HG02588 (cell line): ENCODE data around the gene MYO15A.
A peak's percentile ranks its signal among the peaks of the same experiment; 100 is the strongest.

ENCODE experiments used
- ATAC-seq: cut with Tn5 transposase; IDR thresholded peaks from one replicate; pipeline ENCODE4 v1.9.1; 2021; ENCODE audit warnings: mild to moderate bottlenecking, moderate library complexity; ENCODE audit not compliant: unreplicated experiment

The MYO15A gene

GRCh38 chr17:18182110-18182977, 73.8 kb downstream of the MYO15A start:
- no peak for ATAC-seq

DNA sequence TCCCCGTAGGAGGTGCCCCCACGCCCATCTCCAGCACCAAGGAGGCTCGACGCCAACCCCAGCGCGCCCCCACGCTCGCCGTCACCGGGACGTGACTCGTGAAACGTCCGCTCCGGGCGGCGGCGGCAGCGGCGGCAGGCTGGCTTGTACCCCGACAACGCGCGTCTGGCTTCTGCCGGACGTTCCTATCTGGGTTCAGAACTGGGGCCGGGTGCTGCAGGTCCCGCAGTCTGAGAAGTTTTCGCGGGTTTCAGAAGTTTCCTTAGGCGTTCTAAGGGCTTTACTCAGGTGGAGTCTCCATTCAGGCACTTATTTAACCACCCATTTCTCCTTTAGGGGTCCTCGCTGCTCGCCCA, 74.4 kb downstream of the MYO15A start:
- ATAC-seq: peak; percentile 38

DNA sequence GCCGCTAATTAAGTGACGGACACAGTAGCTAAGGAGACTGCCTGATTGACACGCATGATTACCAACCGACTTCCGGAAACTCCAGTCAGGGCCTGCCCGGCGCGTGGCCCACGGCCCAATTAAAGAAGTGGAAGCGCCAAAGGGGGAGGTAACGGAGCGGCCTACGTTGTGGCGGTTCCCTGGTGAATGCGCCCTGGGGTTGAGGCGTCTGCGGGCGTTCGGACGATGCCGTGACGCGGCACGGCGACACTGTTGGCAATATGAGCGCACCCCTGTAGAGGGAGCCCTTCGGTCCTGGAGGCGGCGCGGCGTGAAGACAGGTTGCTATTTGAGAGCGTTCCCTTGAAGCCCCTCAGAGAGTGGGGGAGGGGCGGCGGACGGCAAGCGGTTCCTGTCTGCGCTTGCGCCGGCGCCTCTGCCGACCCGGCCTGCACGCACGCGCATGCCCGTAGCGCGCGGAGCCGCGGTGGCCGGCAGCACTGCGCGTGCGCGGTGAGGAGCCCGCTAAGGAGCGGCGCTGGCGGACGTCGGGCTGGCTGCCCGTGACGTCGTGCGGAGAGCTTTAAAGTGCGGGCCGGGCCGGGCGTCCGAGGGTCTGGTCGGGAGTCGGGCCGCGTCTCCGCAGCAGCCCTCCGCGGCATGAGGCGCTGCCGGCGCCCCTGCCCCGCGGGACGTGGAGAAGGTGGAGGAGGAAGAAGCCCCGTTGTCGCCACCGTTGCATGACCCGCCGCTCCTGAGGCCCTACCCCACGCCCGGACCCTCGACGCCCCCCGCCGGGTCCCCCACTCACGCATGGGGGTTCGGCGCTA, 75.0 kb downstream of the MYO15A start, which contains the start of gene ALKBH5:
TSS of gene ALKBH5 (plus strand) at position 495 of the 809 bp plus-strand sequence. CDS start 416 bp downstream, outside the sequence.
- ATAC-seq: peak; percentile 74

DNA sequence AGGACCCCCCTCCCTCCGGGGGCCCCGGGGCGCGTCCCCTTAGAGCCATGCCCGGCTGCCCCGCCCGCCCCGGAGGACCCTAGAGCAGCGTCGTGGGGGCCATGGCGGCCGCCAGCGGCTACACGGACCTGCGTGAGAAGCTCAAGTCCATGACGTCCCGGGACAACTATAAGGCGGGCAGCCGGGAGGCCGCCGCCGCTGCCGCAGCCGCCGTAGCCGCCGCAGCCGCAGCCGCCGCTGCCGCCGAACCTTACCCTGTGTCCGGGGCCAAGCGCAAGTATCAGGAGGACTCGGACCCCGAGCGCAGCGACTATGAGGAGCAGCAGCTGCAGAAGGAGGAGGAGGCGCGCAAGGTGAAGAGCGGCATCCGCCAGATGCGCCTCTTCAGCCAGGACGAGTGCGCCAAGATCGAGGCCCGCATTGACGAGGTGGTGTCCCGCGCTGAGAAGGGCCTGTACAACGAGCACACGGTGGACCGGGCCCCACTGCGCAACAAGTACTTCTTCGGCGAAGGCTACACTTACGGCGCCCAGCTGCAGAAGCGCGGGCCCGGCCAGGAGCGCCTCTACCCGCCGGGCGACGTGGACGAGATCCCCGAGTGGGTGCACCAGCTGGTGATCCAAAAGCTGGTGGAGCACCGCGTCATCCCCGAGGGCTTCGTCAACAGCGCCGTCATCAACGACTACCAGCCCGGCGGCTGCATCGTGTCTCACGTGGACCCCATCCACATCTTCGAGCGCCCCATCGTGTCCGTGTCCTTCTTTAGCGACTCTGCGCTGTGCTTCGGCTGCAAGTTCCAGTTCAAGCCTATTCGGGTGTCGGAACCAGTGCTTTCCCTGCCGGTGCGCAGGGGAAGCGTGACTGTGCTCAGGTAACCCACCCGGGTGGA, 75.8 kb downstream of the MYO15A start:
- ATAC-seq: peak; percentile 14

DNA sequence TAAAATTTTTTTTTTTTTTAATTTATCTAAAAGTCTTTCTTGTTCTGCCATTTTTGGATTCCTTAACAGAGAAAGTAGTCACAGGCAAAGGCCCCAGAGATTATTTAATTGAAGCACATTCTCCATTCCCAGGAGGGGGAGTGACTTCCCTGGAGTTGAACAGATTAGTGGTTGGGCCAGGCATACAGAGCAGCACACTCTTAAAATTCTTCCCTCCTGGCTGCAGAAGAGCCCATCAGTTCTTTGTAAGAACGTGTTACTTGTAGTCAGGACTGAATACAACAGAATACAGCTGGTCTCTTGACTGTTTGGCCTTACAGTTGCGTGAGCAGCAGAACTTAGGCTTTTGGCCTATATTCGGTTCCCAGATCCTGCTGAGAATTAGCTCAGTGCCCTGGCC, 76.8 kb downstream of the MYO15A start:
- no peak for ATAC-seq

DNA sequence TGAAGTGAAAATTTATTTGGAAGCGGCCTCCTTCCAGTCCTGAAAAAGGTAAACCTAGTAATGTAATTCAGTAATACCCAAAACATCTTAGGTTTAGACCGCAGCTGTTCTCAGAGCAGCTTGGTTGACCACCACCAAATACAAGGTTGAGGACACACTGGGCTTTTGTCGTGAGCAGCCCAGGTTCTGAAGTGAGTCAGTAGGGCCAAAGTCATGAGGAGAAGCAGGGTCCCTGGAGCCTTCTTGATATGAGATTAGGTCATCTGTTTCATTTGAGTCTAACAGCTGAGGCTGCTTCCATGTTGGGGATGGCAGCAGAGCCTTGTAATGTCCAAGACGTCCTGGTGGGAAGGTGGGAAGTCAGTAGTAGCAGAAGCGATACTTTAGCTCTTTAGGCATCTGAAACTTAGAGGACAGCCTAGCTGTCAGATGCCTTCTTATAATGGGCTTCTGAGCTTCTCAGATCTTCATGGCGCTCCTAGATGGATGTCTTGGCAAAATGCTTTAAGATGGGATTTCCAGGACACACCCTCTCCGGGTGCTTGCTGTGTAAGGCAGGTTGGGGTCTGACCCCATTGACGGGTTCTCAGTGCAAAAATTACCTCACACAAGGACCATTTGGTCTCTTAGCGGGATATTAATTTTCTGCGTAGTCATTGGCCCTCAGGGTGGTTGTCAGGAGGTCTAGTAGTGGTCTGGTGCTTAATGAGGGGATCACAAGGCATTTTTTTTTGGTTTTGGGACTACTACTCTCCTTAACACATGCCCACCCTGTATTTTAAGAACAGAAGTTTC, 77.5 kb downstream of the MYO15A start:
- no peak for ATAC-seq

GRCh38 chr17:18186627-18186982, 78.0 kb downstream of the MYO15A start:
- no peak for ATAC-seq

DNA sequence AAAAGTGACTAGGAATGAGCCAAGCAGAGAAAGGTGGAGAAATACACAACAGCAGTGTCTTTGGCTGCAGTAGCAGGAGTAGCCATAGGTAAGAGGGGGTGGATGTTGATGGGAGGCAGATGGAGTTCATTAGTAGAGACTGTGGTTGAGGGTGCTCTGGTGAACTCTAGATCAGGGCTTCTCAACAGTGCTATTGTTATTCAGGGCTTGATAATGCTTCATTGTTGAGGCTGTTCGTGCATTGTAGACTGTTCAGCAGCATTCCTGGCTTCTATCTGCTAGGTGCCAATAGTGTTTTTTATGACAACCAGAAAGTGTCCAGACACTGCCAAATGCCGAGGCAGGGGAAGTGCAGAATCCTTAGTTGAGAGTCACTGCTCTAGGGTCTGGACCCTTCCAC, 78.7 kb downstream of the MYO15A start:
- no peak for ATAC-seq

DNA sequence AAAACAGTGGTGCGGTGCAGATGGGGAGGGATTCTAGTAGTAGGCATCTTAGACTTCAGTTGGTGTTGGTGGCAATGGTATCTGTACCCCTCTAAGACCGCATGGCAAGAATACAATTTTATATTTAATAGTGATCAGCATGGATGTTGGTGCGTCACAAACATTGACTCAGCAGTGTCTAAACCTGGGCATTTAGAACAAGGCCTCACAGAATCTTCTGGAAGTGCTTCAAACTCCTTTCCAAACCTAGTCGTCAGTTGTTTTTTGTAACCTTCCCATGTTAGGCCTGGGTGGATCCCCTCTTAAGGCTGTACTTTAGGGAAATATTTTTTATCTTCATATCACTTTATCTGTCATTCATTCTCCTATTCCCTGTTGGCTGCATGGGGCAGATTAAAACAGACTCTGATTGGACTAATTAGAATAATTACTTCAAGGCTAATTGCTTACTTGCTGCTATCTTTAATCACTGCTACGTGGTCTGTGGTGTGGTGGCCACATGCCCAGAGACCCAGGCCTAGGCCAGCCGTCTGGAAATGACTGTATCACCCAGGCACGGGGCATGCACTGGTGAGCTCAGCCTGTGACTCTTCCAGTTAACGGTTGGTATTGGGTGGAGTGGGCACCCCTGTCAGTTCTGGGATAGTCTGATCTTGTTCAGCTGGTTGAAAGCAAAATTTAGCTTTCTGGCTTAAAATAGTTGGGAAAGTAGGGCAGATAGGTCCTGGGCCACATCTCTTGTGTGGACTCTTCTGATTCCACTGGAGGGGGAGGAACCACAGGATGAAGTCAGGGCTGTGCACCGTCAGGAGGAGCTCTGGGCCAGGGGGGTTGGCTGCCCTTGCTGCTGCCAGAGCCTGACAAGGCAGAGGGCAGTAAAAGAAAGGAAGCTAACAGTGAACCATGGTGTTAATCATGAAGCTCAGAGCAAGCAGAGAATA, 79.5 kb downstream of the MYO15A start:
- ATAC-seq: no peak

- ATAC-seq: no peak
Observed at GRCh38 chr17:18190628-18191235, 82.2 kb downstream of the MYO15A start.

DNA sequence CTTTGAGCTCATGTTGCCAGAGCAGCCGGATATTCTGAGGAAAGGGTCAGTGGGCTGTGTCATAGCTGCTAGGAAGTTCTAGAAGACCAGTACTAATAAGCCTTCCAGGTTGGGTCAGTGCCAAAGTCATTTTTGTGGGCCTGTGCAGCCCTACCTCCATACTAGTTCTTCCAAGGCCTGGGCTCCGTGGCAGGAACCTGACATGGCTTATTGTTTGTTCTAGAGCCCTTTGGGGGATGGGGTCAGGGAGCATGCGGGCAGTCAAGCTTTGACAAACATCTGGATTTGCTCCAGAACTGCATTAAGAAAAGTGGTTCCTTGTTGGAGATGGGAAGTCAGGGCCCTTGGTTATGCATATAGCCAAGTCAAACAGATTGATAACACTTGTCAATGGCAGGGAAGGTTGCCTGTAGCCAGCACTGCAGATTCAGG, 82.7 kb downstream of the MYO15A start:
- ATAC-seq: no peak

- ATAC-seq: no peak
Observed at GRCh38 chr17:18191967-18192366, 83.4 kb downstream of the MYO15A start.

DNA sequence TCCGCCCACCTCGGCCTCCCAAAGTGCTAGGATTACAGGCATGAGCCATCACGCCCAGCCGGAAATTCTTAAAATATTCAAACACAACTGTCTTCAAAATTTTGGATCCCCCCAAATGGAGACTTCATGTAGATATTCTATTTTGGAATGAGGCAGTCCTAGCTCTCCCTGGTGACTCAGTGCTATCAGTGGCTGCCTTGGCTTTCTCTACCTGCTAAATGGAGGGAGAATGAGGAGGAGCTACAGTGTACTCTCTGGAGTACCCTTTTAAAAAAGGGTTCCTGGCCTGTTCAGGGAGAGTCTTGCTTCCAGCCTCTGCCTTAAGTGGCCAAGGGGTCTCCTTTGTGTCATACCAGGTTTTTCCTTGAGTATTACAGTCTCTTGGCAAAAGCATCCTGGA, 85.8 kb downstream of the MYO15A start:
- no peak for ATAC-seq

DNA sequence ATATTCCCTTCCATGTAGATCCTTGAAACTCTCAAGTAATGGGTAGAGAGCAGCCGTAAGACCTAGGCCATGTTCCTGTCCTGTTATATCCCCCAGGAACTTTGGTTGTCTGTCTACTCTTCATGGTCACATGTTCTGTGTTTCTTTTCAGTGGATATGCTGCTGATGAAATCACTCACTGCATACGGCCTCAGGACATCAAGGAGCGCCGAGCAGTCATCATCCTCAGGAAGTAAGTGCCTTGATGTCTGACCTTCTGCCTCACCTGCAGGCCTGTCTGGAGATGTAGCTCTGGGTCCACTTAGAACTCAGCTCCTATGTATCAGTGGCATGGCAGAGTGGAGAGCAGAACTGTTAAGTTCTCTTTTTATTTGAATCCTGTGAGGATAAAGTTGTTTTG, 86.2 kb downstream of the MYO15A start:
- no peak for ATAC-seq

DNA sequence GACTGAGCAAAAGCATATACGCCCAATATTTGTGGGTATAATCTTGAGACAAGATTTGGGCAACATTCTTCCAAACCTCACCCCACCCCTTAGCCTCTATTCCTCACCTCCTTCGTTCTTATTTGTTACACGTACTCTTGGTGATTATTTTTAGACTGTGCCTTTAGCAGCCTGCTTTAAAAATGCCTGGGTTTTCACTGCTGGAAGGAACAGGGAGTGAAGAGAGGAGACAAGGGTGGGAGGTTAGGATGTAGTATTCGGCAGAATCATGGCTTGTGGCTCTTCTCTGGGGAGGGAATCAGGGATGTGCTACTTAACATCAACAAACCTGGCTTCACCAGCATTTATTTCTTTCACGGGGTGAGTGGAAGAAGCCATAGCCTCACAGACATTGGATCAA, 86.7 kb downstream of the MYO15A start:
- no peak for ATAC-seq

DNA sequence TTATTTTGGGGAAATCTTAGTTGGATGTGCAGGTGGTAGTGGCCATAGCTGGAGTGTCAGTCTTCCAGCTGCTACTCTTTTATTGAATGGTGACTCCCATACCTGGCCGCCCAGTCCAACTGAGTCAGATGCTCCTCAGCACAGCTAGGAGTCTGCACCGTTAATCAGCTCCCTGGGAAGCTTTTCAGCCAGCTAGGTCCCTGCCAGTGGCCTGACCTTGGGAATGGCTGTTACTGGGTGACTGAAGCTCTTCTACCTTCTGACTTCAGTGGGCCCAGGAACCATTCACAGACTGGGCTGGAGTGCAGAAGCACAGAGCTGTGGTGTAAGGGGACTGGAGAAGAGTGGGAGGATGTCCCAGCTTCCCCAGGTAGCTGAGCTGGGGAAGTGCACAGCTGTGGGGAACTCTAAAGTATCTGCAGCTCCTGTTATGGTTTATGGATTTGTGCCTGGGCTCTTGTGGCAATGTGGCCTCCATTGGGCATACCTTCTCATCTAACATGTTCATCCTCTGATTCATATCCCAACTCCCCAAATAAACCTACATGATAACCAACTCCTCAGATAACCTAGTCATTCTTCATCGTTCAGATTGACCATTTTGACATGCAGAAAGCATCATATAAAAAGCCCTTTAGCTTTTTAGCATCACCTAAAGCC, 89.1 kb downstream of the MYO15A start:
- no peak for ATAC-seq

- no peak for ATAC-seq
Observed at GRCh38 chr17:18198530-18198929, 90.0 kb downstream of the MYO15A start.

GRCh38 chr17:18201108-18201507, 92.6 kb downstream of the MYO15A start:
- no peak for ATAC-seq
